ENCODE measurements around the gene CA10. TPM values are rescaled to one million over a fixed set of nuclear protein-coding genes. Genes with fewer than 3 reads are reported as not detected.

The CA10 gene
- total and polyA plus RNA-seq, 2 of the 4 experiments (the other 2 are of a cell fraction) = not detected

DNA sequence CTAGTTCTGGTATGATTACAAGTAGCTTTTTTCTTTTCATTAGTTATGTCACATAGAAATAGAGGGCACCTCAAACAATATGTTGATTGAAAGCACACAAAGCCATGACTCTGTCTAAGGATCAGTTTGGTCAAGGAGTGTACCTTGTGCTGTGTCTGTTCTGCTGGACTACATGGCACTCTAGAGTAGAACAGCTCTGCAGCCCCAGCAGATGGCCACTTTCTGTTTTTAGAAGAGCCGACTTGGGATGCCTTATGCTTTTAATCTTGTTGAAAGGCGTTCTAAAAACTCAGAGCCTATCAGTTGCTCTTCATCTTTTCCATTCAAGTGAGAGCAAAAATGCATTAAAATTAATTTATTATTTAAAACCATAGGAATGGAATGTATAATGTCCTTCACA is 49.3 kb upstream of the CA10 start:
- no peak for DNase-seq
- Histone ChIP-seq H3K4me2 (ENCODE audit: low read depth, low read length) (no peak overlapping the region), H3K9ac (ENCODE audit: low read depth, low read length) (no peak overlapping the region), H3K79me1 (ENCODE audit: low read depth in 1 of 2, low read length in 2 of 2) (no peaks in the 10 kb centered on the region), H3K4me1 (ENCODE audit: control insufficient read depth, insufficient read depth, low read length) (no peaks in the 10 kb centered on the region), H2AFZ (replicated peaks; ENCODE audit: low read length, poor library complexity) (no peak overlapping the region), H3K9me1 (ENCODE audit: insufficient read depth, low read length) (no peaks in the 10 kb centered on the region), H4K8ac (ENCODE audit: low read depth in 2 of 2, low read length in 2 of 2) (no peak overlapping the region), H3K23ac (ENCODE audit: low read depth, low read length) (no peak overlapping the region), H3K56ac (ENCODE audit: extremely low read depth, insufficient read depth, low read length) (no peak overlapping the region), H2AK5ac (ENCODE audit: low read depth, low read length) (no peak overlapping the region), H4K5ac (ENCODE audit: low read depth, low read length) (no peak overlapping the region), H2BK20ac (ENCODE audit: low read depth, low read length) (no peak overlapping the region), H3K18ac (ENCODE audit: low read depth, low read length) (no peak overlapping the region), H2BK120ac (ENCODE audit: low read depth, low read length) (no peak overlapping the region), H3K9me3 (ENCODE audit: control insufficient read depth, insufficient read depth, low read length) (no peaks in the 10 kb centered on the region; the same call in 1 of the 2 replicates), H2BK5ac (ENCODE audit: low read depth, low read length, poor library complexity, severe bottlenecking) (no peak overlapping the region), H3K14ac (replicated peaks; ENCODE audit: low read depth, low read length) (no peak overlapping the region), H3K4ac (ENCODE audit: low read depth, low read length) (no peak overlapping the region), H3K4me3 (ENCODE audit: insufficient read depth, low read depth, low read length) (no peak overlapping the region), H3K36me3 (ENCODE audit: control insufficient read depth, insufficient read depth, low read length) (no peaks in the 10 kb centered on the region), H2BK15ac (ENCODE audit: low read depth, low read length) (no peak overlapping the region), H4K91ac (ENCODE audit: insufficient read depth, low read depth, low read length) (no peak overlapping the region), H3K27ac (ENCODE audit: insufficient read depth, low read length) (no peak overlapping the region), H2AK9ac (replicated peaks; ENCODE audit: low read depth, low read length, poor library complexity) (no peak overlapping the region), H3K27me3 (ENCODE audit: control insufficient read depth, insufficient read depth, low read length) (no peaks in the 10 kb centered on the region), H4K20me1 (ENCODE audit: insufficient read depth, low read length) (no peaks in the 10 kb centered on the region)
- no TSS peak for BruUV-seq (replicated peaks)
- ChIA-PET POLR2A (ENCODE audit: unreplicated experiment) (no interaction called here), CTCF (no interaction called here)
- ATAC-seq (ENCODE audit: low read depth) = no peak
- dilution Hi-C loops (cut with HindIII; ENCODE audit: low sequenced_read_pairs, unreplicated experiment) (no loop called here), intact Hi-C loops (cut with micrococcal nuclease) (no loop called here), in situ Hi-C loops (cut with MboI; ENCODE audit: low sequenced_read_pairs) (no loop called here)
- TF ChIP-seq CTCF (conservative IDR thresholded peaks at IDR 0.05; ENCODE audit: low read depth, low read length) (no peak), RFX5 (IDR thresholded peaks at IDR 0.05; ENCODE audit: low read depth, low read length) (no peak), CHD1 (IDR thresholded peaks at IDR 0.05; ENCODE audit: low read depth, low read length) (no peak), SMC3 (IDR thresholded peaks at IDR 0.05; ENCODE audit: low read depth, low read length) (no peak), MAZ (IDR thresholded peaks at IDR 0.05; ENCODE audit: borderline replicate concordance, low read depth, low read length) (no peak), MAFK (IDR thresholded peaks at IDR 0.05; ENCODE audit: low read depth, low read length) (no peak), POLR2A (IDR thresholded peaks at IDR 0.05; ENCODE audit: low read depth, low read length) (no peak), RCOR1 (IDR thresholded peaks at IDR 0.05; ENCODE audit: insufficient replicate concordance, low read length) (no peak), RAD21 (IDR thresholded peaks at IDR 0.05; ENCODE audit: low read length) (no peak)
- TF ChIP-seq, protein P1, sequence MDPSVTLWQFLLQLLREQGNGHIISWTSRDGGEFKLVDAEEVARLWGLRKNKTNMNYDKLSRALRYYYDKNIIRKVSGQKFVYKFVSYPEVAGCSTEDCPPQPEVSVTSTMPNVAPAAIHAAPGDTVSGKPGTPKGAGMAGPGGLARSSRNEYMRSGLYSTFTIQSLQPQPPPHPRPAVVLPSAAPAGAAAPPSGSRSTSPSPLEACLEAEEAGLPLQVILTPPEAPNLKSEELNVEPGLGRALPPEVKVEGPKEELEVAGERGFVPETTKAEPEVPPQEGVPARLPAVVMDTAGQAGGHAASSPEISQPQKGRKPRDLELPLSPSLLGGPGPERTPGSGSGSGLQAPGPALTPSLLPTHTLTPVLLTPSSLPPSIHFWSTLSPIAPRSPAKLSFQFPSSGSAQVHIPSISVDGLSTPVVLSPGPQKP (IDR thresholded peaks at IDR 0.05; ENCODE audit: borderline replicate concordance, low read depth, low read length) = no peak
- whole genome bisulfite sequencing, 2 experiments (ENCODE audit: extremely low coverage in 2 of 2, insufficient read length in 1 of 2) = no CpG with 5 or more reads among the region's 2 CpGs
